Adipose tissue (tissue), 3 donors: Measurements from ENCODE around the gene SEMA3A. TPM values are rescaled to one million over a fixed set of nuclear protein-coding genes. Genes with fewer than 3 reads are reported as not detected.

Experiments
- H3K27ac ChIP-seq: one replicate; pipeline ENCODE4 v1.5.1; 2013; ENCODE audit warnings: low read depth, low read length
- WGBS, 3 donors: extraction: QIAGEN DNeasy Blood & Tissue Kit; methylation state at CpG; one replicate each; pipeline ENCODE4 v1.1.7; 2013; 5-methylcytosine and 5-hydroxymethylcytosine counted together
- polyA plus RNA-seq, 3 donors: library from polyadenylated mRNA; stranded (reverse); fragments of 200-250 nt; gene quantifications; one replicate each; pipeline ENCODE4 v1.2.3, GENCODE V29; 2013
- donor health status: healthy with polysubstance abuse.
- donor health status: Bipolar disorder and iron deficiency.
- donor health status: healthy.

The SEMA3A gene
- polyA plus RNA-seq, 3 donors = 0.23 to 2.9 (median 1.1) TPM

DNA sequence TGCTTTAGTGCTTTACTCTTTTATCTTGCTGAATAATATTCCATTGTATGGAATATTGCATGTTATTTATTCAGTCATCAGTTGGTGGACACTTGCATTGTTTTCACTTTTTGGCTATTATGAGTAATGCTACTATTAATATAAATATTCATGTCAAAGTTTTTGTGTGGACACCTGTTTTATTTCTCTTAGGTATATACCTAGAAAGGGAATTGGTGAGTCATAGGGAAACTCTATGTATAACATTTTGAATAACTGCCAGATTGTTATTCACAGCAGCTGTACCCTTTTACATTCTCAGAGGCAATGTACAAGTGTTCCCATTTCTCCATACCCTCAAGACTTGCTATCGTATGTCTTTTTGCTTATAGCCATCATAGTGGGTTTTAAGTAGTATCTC lies 268.7 kb downstream of the SEMA3A start:
- WGBS, 3 donors = 44 to 97% (median 53%) methylated on average over 1 of the region's 1 CpG
- H3K27ac ChIP-seq = no peak overlapping the region

DNA sequence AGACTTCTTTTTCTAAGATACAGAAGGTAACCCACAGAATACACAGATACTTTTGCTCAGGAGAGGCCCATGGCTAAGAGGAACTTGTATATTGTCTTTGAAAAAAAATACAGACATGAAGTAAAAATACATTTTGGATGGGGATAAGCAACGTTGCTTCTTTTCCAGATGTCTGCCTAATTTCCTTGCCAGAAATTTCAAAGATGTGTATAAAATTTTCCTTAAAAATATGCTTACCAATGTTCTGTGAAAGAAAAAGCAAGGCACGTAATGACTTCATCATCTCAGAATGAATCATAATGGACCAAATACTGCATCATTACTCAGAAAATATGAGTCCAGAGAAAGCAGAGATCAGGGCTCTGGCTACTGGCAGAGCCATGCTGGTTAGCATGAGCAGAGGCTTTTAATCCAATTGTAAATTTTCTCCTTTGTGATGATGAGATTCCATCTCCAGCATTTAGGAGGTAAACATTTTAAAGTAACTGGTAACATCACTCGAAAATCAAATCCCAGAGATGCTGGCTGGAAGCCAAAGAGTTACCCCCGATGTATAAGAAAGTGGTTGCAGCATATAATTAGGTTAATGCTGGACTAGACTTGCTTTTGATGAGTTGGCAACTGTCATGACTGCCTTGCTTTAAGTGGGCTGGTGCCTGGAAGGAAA lies 272.5 kb downstream of the SEMA3A start:
- 36 to 45% (median 42%) methylated on average over 4 of the region's 4 CpGs for WGBS, 3 donors
- H3K27ac ChIP-seq = no peak overlapping the region

DNA sequence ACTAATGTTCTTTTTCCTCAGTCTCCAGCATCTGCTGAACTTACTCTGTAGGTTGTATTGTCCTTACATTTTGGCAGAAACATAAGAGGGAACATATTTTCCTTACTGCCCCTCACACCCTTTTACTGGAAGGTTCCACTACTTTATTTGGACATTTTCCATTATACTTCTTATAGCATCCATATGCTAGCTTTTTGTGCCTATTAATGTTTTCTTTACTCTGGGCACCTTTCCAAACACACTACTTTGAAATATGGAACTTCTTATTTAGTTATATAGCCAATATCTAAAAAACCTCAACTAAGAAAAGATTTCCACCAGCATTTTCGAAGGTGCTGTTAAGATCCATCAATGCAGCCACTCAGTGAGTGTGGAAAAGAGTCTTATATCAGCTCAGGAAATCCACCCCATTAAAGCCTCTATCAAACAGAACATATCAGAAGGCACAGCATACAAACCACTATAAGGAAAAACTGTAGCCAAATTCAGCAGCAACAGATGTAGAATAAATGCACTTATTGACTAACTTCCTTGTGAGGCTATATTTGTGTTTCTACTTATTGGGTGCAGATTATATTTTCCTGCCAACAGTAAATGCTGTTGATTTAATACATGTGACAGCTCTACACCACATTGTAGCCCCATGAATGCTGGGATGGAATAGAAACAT lies 273.2 kb downstream of the SEMA3A start:
- H3K27ac ChIP-seq = no peak overlapping the region
- WGBS, 3 donors = 59 to 62% (median 60%) methylated on average over 1 of the region's 1 CpG

DNA sequence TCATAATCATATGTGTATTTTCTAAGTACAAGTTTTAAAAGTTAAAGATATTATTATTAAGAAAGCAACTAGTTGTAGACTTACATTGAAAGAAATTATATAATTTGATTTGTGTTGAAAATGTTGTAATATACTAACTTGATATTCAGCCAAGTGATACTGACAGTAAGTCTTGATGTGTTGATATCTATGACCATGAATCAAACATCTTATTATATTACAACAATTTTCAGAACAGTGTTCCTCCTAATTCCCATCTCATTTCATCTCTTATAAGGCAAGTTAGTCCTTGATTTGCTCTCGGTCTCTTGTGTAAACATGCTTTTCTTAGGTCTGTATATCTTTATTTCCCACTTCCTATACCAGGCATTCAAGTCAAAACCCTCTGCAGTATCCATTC lies 276.4 kb downstream of the SEMA3A start:
- 41 to 69% (median 68%) methylated on average over 1 of the region's 1 CpG for WGBS, 3 donors

DNA sequence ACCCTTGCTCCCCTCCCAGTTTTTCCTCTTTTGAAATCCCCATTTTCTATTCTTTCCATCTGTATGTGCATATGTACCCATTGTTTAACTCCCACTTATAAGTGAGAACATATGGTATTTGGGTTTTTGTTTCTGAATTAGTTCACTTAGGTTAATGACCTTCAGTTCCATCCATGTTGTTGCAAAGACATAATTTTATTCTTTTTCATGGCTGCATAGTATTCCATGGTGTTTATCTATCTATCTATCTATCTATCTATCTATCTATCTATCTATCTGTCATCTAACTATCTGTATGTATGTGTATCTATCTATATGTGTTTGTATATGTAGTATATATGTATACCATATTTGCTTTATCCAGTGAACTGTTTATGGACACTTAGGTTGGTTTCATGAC lies 281.4 kb downstream of the SEMA3A start:
- H3K27ac ChIP-seq = no peak overlapping the region

More for the DNA sequence above, 276.4 kb downstream of the SEMA3A start:
- H3K27ac ChIP-seq = no peak overlapping the region

DNA sequence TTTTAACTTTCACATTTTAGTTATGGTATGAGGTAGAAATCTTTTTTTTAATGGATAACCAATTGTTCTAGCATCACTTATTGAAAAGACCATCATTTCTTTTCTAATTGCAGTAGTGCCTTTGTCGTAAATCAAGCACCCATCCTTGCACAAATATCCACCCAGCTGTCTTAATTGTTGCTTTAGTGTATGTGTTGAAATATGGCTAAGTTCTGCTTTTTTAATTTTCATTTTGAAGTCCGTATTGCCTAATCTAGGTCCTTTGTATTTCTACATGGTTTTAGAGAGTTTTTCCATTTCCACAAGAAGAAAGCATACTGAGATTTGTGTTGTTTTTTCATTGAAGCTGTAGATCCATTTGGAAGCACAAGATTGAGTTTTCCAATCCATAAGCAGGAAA lies 286.1 kb downstream of the SEMA3A start:
- H3K27ac ChIP-seq = no peak overlapping the region
- 60 to 90% (median 61%) methylated on average over 2 of the region's 2 CpGs for WGBS, 3 donors
